K562 (cell line): ENCODE data around the gene MPZL1. TPM values are rescaled to one million over a fixed set of nuclear protein-coding genes. Genes with fewer than 3 reads are reported as not detected.

ENCODE experiments used
- ATAC-seq: fragments of 200-7000 bp; cut with Tn5 transposase; 3 replicates; pipeline ENCODE4 v1.9.1; 2020; ENCODE audit warnings: moderate library complexity
- BruUV-seq: library from RNA; stranded (reverse); fragments of 400-500 nt; replicated peaks from 2 replicates; lab custom pipeline; 2021; lab: Mats Ljungman, UMichigan
- CTCF ChIA-PET: fragments of 300-600 bp; formaldehyde crosslinking; extraction: SDS; loops from one replicate; lab custom pipeline; 2021; ENCODE audit warnings: low intra/inter-chr PET ratio; lab: Yijun Ruan, JAX
- POLR2A ChIA-PET: fragments of 300-600, 350-650 bp; sonication (Branson Sonifier 250); formaldehyde crosslinking; extraction: SDS; loops from one replicate; lab custom pipeline; 2021; ENCODE audit warnings: antibody characterized with exemption, inconsistent platforms; lab: Yijun Ruan, JAX
- DNase-seq, 4 experiments: peaks; one replicate each; pipeline versions ENCODE4 v3.0.0 to v3.0.0-alpha.2; 2011 to 2018; ENCODE audit warnings: low spot score in 3 of 4, mixed read lengths in 3 of 4; ENCODE audit errors: extremely low read depth in 1 of 4
- FAIRE-seq: peaks from 2 replicates; lab custom pipeline; 2011; peaks lifted over from hg19 to GRCh38; lab: Jason Lieb, UNC
- H2AFZ ChIP-seq: 2 replicates; pipeline ENCODE4 v1.6.0; 2011; ENCODE audit warnings: low read depth, low read length, control low read depth, inconsistent platforms
- H3K27ac ChIP-seq: fragments of 200-600 bp; 3 replicates; pipeline ENCODE4 v1.8.0; 2011; ENCODE audit warnings: low read depth, mild to moderate bottlenecking, control low read depth, inconsistent platforms, low read length, moderate library complexity, mixed read lengths; ENCODE audit errors: extremely low read depth
- H3K27me3 ChIP-seq, 2 experiments: fragments of 300-600 bp in 1 of 2; 2 replicates in 1 of 2; 3 replicates in 1 of 2; pipeline versions ENCODE4 v1.6.0 to v1.8.0; 2011; ENCODE audit warnings: inconsistent platforms in 2 of 2, low read length in 2 of 2, mild to moderate bottlenecking in 1 of 2, mixed read lengths in 1 of 2, moderate library complexity in 1 of 2; ENCODE audit not compliant: control insufficient read depth in 2 of 2, insufficient read depth in 2 of 2
- H3K36me3 ChIP-seq: fragments of 300-600 bp; 3 replicates; pipeline ENCODE4 v1.8.0; 2011; ENCODE audit warnings: mild to moderate bottlenecking, low read length, inconsistent platforms; ENCODE audit not compliant: control insufficient read depth, insufficient read depth
- H3K4me1 ChIP-seq, 2 experiments: fragments of 200-600 bp in 1 of 2; replicated peaks in 1 of 2; 2 replicates in 1 of 2; 3 replicates in 1 of 2; pipeline versions ENCODE4 v1.5.1 to v1.8.0; 2011; ENCODE audit warnings: inconsistent platforms in 2 of 2, low read length in 2 of 2, mild to moderate bottlenecking in 1 of 2, mixed read lengths in 1 of 2, moderate library complexity in 1 of 2; ENCODE audit not compliant: control insufficient read depth in 2 of 2, insufficient read depth in 2 of 2
- H3K4me2 ChIP-seq: 2 replicates; pipeline ENCODE4 v1.6.1; 2011; ENCODE audit warnings: low read length, control low read depth, inconsistent platforms, mixed read lengths; ENCODE audit not compliant: insufficient read depth
- H3K4me3 ChIP-seq: fragments of 200-600 bp; sonication (generic), shearing (Covaris generic); 2 replicates; pipeline ENCODE4 v1.5.1; 2016; ENCODE audit warnings: control low read depth, inconsistent platforms
- H3K79me2 ChIP-seq: fragments of 200-600 bp; 3 replicates; pipeline ENCODE4 v1.8.0; 2011; ENCODE audit warnings: low read length, inconsistent platforms; ENCODE audit not compliant: control insufficient read depth, insufficient read depth
- H3K9ac ChIP-seq, 2 experiments: 2 replicates each; pipeline versions ENCODE4 v1.6.0 to v1.6.1; 2011; ENCODE audit warnings: low read depth in 2 of 2, low read length in 2 of 2, control low read depth in 1 of 2, inconsistent platforms in 1 of 2, mild to moderate bottlenecking in 1 of 2, mixed read lengths in 1 of 2; ENCODE audit not compliant: insufficient read depth in 1 of 2
- H3K9me1 ChIP-seq: one replicate; pipeline ENCODE4 v1.6.0; 2011; ENCODE audit warnings: inconsistent platforms, mild to moderate bottlenecking, low read length, moderate library complexity; ENCODE audit not compliant: control insufficient read depth, insufficient read depth
- H3K9me3 ChIP-seq: replicated peaks from 2 replicates; pipeline ENCODE4 v1.5.1; 2011; ENCODE audit warnings: low read depth, low read length, inconsistent platforms; ENCODE audit not compliant: control insufficient read depth, insufficient read depth
- H4K20me1 ChIP-seq: replicated peaks from 2 replicates; pipeline ENCODE4 v1.6.1; 2011; ENCODE audit warnings: low read length, inconsistent platforms, mixed read lengths; ENCODE audit not compliant: control insufficient read depth, insufficient read depth
- BHLHE40 ChIP-seq: IDR thresholded peaks from 2 replicates; pipeline ENCODE4 v1.6.1; 2011; ENCODE audit warnings: low read length, improper control_type of control experiment
- CUX1 ChIP-seq: fragments of 200-800 bp; sonication (Bioruptor generic); IDR thresholded peaks from 2 replicates; pipeline ENCODE4 v1.6.1; 2016; ENCODE audit warnings: missing genetic modification characterization, missing compliant biosample characterization
- FOXA3 ChIP-seq, 2 experiments: fragments of 450-650 bp in 1 of 2; sonication (generic) in 1 of 2; formaldehyde crosslinking; IDR thresholded peaks in 1 of 2; conservative IDR thresholded peaks in 1 of 2; 2 replicates each; pipeline versions ENCODE4 v1.4.0 to v1.8.0; 2020 to 2022; ENCODE audit warnings: mild to moderate bottlenecking in 2 of 2, missing genetic modification reagents in 1 of 2
- GABPA ChIP-seq: fragments of 200-800 bp; sonication (Bioruptor generic); conservative IDR thresholded peaks from 2 replicates; pipeline ENCODE4 v1.6.1; 2016; ENCODE audit warnings: low read depth, missing genetic modification characterization, missing compliant biosample characterization
- KLF13 ChIP-seq: fragments of 450-650 bp; IDR thresholded peaks from 2 replicates; pipeline ENCODE4 v1.6.1; 2016; ENCODE audit warnings: missing genetic modification characterization, low read depth, mild to moderate bottlenecking, missing compliant biosample characterization, moderate library complexity, borderline replicate concordance
- PCBP1 ChIP-seq: fragments of 200-400 bp; formaldehyde crosslinking; IDR thresholded peaks from 2 replicates; pipeline ENCODE4 v1.6.1; 2018; ENCODE audit warnings: mild to moderate bottlenecking, low read depth, low read length; ENCODE audit not compliant: poor library complexity, severe bottlenecking
- PHB2 ChIP-seq: fragments of 450-650 bp; IDR thresholded peaks from 2 replicates; pipeline ENCODE4 v1.6.1; 2017; ENCODE audit warnings: low read depth
- PHTF2 ChIP-seq: fragments of 250-450 bp; sonication (Bioruptor Pico); IDR thresholded peaks from 2 replicates; pipeline ENCODE4 v1.5.0; 2021; ENCODE audit warnings: mild to moderate bottlenecking
- RAD51 ChIP-seq: fragments of 450-650 bp; IDR thresholded peaks from 2 replicates; pipeline ENCODE4 v1.7.1; 2016; ENCODE audit warnings: low read depth, mild to moderate bottlenecking, borderline replicate concordance
- SP1 ChIP-seq: sonication (generic); formaldehyde crosslinking; IDR thresholded peaks from 2 replicates; pipeline ENCODE4 v1.8.1; 2022; ENCODE audit warnings: mild to moderate bottlenecking, missing genetic modification reagents
- TAL1 ChIP-seq: fragments of 450-650 bp; IDR thresholded peaks from 2 replicates; pipeline ENCODE4 v1.6.1; 2016; ENCODE audit warnings: mild to moderate bottlenecking
- ZNF146 ChIP-seq: IDR thresholded peaks from one replicate; pipeline ENCODE4 v1.6.1; 2018; ENCODE audit warnings: missing compliant biosample characterization; ENCODE audit not compliant: unreplicated experiment
- ZNF263 ChIP-seq: sonication (generic); formaldehyde crosslinking; IDR thresholded peaks from 2 replicates; pipeline ENCODE4 v1.8.0; 2022; ENCODE audit warnings: mild to moderate bottlenecking, missing genetic modification reagents, borderline replicate concordance
- ZNF41 ChIP-seq: fragments of 250-450 bp; sonication (Bioruptor Pico); conservative IDR thresholded peaks from 2 replicates; pipeline ENCODE4 v1.4.0; 2020; ENCODE audit warnings: mild to moderate bottlenecking
- WGBS: fragments of 100-300 bp; shearing (Covaris generic); methylation state at CpG from one replicate; pipeline ENCODE4 v1.1.6; 2016; ENCODE audit warnings: low coverage, mixed read lengths; ENCODE audit not compliant: insufficient coverage; ENCODE audit errors: missing lambda C conversion rate; 5-methylcytosine and 5-hydroxymethylcytosine counted together
- in situ Hi-C: fragments of 300-500 bp; cut with MboI; formaldehyde crosslinking; loops from 4 replicates; pipeline ENCODE4 v1.15.0; 2018; ENCODE audit warnings: inconsistent platforms, mixed read lengths
- intact Hi-C: fragments of 100-400 bp; cut with micrococcal nuclease; formaldehyde crosslinking; loops from 2 replicates; pipeline ENCODE4 v1.14.2; 2022
- polyA plus RNA-seq, 8 experiments: library from polyadenylated mRNA; depleted of rRNA in 4 of 8; stranded (reverse) in 5 of 8; unstranded in 3 of 8; fragments of >200 nt; fragmentation: Nextera tagmentation in 2 of 8; fragmentation: Illumina TruSeq in 1 of 8; extraction: Ambion mirVana in 2 of 8; extraction: Trizol in 1 of 8; gene quantifications; 2 replicates each; pipeline versions ENCODE4 v1.2.1 to v1.2.3, GENCODE V29; 2011 to 2014; ENCODE audit warnings: inconsistent platforms in 1 of 8, missing spikeins in 1 of 8
- total RNA-seq, 7 experiments: library from RNA; depleted of rRNA in 6 of 7; stranded (reverse); fragments of >200 nt in 6 of 7; fragmentation: Illumina TruSeq in 2 of 7; extraction: Trizol in 2 of 7; gene quantifications; 2 replicates each; pipeline versions ENCODE4 v1.2.1 to v1.2.3, GENCODE V29; 2011 to 2021; ENCODE audit warnings: low replicate concordance in 1 of 7
- TF ChIP-seq, protein P1 (sequence below), 2 experiments: fragments of 250-450 bp in 1 of 2; fragments of 450-650 bp in 1 of 2; sonication (Bioruptor Pico) in 1 of 2; IDR thresholded peaks; 2 replicates each; pipeline versions ENCODE4 v1.6.1 to v1.8.0; 2016 to 2021; ENCODE audit warnings: mild to moderate bottlenecking in 2 of 2, moderate library complexity in 2 of 2, missing compliant biosample characterization in 1 of 2, missing genetic modification characterization in 1 of 2

The MPZL1 gene
- total and polyA plus RNA-seq, 9 of the 15 experiments (the other 6 are each of a cell fraction or from before 2014, with no cell fraction given) = 14.5 to 153 (median 66.5) TPM

DNA sequence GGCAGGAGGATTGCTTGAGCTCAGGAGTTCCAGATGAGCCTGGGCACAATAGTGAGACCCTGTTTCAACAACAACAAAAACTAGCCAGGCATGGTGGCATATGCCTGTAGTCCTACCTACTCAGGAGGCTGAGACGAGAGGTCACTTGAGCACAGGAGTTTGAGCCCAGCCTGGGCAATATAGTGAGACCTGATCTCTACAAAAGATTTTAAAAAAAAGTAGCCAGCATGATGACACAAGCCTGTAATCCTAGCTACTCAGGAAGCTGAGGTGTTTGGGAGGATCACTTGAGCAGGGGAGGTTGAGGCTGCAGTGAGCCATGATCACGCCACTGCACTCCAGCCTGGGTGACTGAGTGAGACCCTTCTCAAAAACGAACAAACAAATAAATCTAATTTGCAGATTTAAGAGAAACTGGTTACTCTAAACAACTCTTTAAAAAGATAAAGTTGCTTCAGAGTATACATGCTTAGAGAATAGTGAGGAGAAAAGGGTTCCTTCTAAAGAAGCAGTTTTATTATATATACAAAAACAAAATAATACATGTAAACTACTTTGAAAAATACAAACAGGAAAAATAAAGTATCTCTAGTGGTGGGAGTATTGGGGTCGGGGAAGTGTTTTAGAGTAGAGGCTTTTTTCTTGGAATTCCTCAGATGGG, 103.8 kb downstream of the MPZL1 start (continued):
- TF ChIP-seq, protein P1, sequence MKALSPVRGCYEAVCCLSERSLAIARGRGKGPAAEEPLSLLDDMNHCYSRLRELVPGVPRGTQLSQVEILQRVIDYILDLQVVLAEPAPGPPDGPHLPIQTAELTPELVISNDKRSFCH (CRISPR knock-in tag; IDR thresholded peaks at IDR 0.05) = no peak
- TF ChIP-seq, protein P1 (tag; IDR thresholded peaks at IDR 0.05) = no peak
- TF ChIP-seq FOXA3 (CRISPR knock-in tag; conservative IDR thresholded peaks at IDR 0.05 in 1 of 2, IDR thresholded peaks at IDR 0.05 in 1 of 2) (no peak), ZNF146 (no peak), KLF13 (tag) (no peak), PHB2 (no peak)

GRCh38 chr1:167826127-167826526, 104.3 kb downstream of the MPZL1 start:
- peaks cover 17 to 65% of the 10 kb centered on the region in 2 experiments for H3K4me1 ChIP-seq
- in situ Hi-C loops = no loop called here
- peak; percentile 66 for ATAC-seq
- FAIRE-seq = peak; percentile 62
- no TSS peak for BruUV-seq
- WGBS = 35% methylated on average over 4 of the region's 4 CpGs
- H3K4me3 ChIP-seq = no peak overlapping the region
- H3K9me1 ChIP-seq = no peaks in the 10 kb centered on the region
- ChIA-PET CTCF (no interaction called here), POLR2A (interaction anchor here (0.6 to 2.0 kb wide), 11 partner anchors 9 to 454 kb away, joined by 3 to 10 read pairs (median 3); partner anchors contain the start of gene TBX19)
- peak in 2 of 4 experiments; percentile 60 to 67 for DNase-seq
- H3K27ac ChIP-seq = peak overlapping the region; percentile 59
- H3K27me3 ChIP-seq = no peaks in the 10 kb centered on the region
- no peaks in the 10 kb centered on the region for H3K79me2 ChIP-seq
- no peaks in the 10 kb centered on the region for H3K36me3 ChIP-seq
- H3K9ac ChIP-seq = peak overlapping the region; percentile 43 to 59; a peak in 3 of 4 replicates
- peak overlapping the region; percentile 91 for H2AFZ ChIP-seq
- H4K20me1 ChIP-seq = no peaks in the 10 kb centered on the region
- no peak overlapping the region for H3K4me2 ChIP-seq
- intact Hi-C loops = no loop called here
- no peaks in the 10 kb centered on the region for H3K9me3 ChIP-seq
- TF ChIP-seq PHTF2 (CRISPR knock-in tag) (no peak; the same call in 1 of the 2 replicates), RAD51 (no peak), SP1 (no peak), BHLHE40 (no peak), ZNF263 (CRISPR knock-in tag) (no peak), GABPA (tag) (0 out of 2 replicates have a peak, but pooled peaks have one; percentile 37), TAL1 (no peak), ZNF146 (no peak), PCBP1 (no peak), CUX1 (CRISPR knock-in tag) (0 out of 2 replicates have a peak, but pooled peaks have one; percentile 31), ZNF41 (CRISPR knock-in tag) (no peak)
